ENCODE results near the gene KLK12.

DNA sequence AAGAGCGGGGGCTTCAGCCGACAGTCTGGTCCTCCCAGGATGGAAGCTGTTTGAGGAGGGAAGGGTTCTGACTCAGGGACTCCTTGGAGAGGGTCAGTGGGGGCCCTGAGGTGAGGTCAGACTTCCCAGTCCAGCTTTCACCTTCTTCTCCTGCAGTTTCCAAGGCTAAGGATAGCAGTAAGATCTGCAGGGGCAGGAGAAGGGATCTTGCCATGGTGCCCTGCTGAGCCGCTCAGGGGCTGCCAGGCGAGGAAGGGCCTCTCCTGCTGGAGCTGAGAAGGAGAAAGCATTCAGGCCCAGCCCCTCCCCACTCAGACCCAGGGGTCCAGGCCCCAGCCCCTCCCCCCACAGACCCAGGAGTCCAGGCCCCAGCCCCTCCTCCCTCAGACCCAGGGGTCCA lies 52.6 kb downstream of the KLK12 start:
- TF ChIP-seq TOX (CRISPR knock-in tag; IDR thresholded peaks at IDR 0.05; ENCODE audit: borderline replicate concordance) (no peak), ARNTL (CRISPR knock-in tag; IDR thresholded peaks at IDR 0.05; ENCODE audit: borderline replicate concordance, low read depth) (no peak), TCF4 (CRISPR knock-in tag; IDR thresholded peaks at IDR 0.05; ENCODE audit: borderline replicate concordance) (no peak), ISL1 (CRISPR knock-in tag; IDR thresholded peaks at IDR 0.05) (no peak), ZFP3 (CRISPR knock-in tag; IDR thresholded peaks at IDR 0.05) (no peak), ESRRG (CRISPR knock-in tag; IDR thresholded peaks at IDR 0.05) (no peak), ZFP30 (CRISPR knock-in tag; IDR thresholded peaks at IDR 0.05) (no peak), OSR1 (CRISPR knock-in tag; IDR thresholded peaks at IDR 0.05) (no peak), PPARA (CRISPR knock-in tag; IDR thresholded peaks at IDR 0.05; ENCODE audit: borderline replicate concordance) (no peak), GLIS3 (CRISPR knock-in tag; IDR thresholded peaks at IDR 0.05) (no peak), ZNF8 (CRISPR knock-in tag; IDR thresholded peaks at IDR 0.05) (no peak)
- TF ChIP-seq, protein P1, sequence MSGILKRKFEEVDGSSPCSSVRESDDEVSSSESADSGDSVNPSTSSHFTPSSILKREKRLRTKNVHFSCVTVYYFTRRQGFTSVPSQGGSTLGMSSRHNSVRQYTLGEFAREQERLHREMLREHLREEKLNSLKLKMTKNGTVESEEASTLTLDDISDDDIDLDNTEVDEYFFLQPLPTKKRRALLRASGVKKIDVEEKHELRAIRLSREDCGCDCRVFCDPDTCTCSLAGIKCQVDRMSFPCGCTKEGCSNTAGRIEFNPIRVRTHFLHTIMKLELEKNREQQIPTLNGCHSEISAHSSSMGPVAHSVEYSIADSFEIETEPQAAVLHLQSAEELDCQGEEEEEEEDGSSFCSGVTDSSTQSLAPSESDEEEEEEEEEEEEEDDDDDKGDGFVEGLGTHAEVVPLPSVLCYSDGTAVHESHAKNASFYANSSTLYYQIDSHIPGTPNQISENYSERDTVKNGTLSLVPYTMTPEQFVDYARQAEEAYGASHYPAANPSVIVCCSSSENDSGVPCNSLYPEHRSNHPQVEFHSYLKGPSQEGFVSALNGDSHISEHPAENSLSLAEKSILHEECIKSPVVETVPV (CRISPR knock-in tag; IDR thresholded peaks at IDR 0.05) = no peak
- TF ChIP-seq, protein P2, sequence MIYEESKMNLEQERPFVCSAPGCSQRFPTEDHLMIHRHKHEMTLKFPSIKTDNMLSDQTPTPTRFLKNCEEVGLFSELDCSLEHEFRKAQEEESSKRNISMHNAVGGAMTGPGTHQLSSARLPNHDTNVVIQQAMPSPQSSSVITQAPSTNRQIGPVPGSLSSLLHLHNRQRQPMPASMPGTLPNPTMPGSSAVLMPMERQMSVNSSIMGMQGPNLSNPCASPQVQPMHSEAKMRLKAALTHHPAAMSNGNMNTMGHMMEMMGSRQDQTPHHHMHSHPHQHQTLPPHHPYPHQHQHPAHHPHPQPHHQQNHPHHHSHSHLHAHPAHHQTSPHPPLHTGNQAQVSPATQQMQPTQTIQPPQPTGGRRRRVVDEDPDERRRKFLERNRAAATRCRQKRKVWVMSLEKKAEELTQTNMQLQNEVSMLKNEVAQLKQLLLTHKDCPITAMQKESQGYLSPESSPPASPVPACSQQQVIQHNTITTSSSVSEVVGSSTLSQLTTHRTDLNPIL (CRISPR knock-in tag; IDR thresholded peaks at IDR 0.05; ENCODE audit: low read depth) = no peak
- TF ChIP-seq, protein P3, sequence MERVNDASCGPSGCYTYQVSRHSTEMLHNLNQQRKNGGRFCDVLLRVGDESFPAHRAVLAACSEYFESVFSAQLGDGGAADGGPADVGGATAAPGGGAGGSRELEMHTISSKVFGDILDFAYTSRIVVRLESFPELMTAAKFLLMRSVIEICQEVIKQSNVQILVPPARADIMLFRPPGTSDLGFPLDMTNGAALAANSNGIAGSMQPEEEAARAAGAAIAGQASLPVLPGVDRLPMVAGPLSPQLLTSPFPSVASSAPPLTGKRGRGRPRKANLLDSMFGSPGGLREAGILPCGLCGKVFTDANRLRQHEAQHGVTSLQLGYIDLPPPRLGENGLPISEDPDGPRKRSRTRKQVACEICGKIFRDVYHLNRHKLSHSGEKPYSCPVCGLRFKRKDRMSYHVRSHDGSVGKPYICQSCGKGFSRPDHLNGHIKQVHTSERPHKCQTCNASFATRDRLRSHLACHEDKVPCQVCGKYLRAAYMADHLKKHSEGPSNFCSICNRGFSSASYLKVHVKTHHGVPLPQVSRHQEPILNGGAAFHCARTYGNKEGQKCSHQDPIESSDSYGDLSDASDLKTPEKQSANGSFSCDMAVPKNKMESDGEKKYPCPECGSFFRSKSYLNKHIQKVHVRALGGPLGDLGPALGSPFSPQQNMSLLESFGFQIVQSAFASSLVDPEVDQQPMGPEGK (CRISPR knock-in tag; IDR thresholded peaks at IDR 0.05; ENCODE audit: borderline replicate concordance) = no peak
